ENCODE measurements around the gene PGBD5.

Gene PGBD5

GRCh38 chr1:230345139-230345885 lies 80.8 kb downstream of the PGBD5 start:
- no peak for DNase-seq

GRCh38 chr1:230342699-230343098 lies 83.4 kb downstream of the PGBD5 start:
- DNase-seq: no peak

- DNase-seq: no peak
Measured at GRCh38 chr1:230342019-230342418, 84.1 kb downstream of the PGBD5 start.

DNA sequence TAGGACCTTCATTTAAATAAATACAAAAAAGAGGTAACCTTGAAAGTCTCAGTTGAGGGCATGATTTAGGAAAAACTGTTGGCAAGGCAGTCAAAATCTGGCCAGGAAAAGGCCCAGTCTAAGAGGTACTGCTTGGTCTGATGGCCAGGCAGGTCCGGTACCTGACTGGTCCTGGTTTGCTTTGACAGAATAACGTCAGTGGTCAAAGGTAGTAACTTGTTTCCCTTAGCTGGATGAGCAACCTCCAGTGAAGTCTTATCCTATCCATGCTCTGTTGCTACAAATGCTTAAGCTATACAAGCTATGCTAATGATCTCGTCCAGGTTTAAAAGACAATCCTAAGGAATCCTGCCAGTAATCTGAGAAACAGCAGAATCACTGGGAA lies 85.0 kb downstream of the PGBD5 start:
- no peak for DNase-seq

DNA sequence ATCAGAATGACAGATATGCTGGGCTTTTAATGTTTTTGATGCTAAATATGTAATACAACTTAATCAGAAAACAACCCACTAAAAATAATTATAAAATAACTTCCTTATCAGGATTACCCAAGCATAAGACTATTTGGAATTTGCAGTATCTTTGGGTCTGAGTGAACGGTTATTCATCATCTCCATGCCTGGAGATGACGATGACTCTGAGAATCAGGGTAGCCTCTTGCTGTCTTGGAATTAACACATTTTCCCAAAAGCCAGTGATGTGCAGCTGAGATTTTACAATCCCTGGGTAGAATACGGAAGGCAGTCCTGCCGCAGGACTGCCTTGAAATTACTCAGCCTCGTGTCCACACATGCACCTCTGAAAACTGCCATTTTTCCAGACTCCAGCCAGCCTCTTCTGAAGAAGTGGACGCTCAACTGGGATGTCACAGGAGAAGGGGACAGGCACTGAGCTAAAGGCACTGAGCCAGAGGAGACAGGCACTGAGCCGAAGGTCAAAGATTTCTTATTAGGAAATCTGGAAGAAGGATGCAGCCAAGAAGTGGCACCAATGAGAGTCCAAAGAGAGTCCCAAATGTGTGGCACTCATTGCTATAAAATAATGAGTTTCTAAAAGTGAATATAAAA lies 85.5 kb downstream of the PGBD5 start:
- no peak for DNase-seq

DNA sequence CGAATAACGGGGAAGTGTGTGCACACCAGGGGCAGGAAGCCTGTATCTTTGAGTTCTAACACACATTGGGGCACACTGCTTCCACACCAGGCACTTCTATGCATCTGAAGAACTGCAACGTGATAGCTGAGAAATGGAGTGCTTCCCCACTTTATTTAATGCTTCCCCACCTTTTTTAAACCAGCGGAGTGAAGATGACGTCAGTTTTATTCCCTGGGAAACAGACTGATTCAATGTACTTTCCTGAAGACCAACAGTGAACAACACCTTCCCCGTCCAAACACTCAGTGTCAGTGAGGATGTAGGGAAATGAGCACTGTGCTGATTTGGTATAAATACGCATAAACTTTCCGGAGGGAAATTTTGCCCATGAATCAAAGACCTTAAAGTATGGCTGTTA lies 87.1 kb downstream of the PGBD5 start:
- DNase-seq: no peak

DNA sequence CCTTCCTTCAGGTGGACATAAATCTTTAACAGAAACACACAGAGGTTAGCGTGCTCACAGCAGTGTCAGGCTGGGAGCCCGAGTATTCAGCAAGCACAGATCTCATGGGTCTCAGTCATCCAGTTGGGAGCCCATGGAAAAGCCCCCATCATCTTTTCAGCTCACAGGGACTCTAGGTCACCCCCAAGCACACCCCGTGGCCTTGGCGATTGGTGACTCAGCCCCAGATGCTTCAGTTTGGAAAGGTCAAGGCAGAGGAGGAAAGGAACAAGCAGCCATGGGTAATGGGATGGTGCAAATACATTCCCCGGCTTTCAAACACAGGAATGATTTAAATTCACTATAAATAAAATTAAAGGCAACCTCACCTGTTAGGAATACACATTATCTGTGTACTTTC lies 88.9 kb downstream of the PGBD5 start:
- no peak for DNase-seq

DNA sequence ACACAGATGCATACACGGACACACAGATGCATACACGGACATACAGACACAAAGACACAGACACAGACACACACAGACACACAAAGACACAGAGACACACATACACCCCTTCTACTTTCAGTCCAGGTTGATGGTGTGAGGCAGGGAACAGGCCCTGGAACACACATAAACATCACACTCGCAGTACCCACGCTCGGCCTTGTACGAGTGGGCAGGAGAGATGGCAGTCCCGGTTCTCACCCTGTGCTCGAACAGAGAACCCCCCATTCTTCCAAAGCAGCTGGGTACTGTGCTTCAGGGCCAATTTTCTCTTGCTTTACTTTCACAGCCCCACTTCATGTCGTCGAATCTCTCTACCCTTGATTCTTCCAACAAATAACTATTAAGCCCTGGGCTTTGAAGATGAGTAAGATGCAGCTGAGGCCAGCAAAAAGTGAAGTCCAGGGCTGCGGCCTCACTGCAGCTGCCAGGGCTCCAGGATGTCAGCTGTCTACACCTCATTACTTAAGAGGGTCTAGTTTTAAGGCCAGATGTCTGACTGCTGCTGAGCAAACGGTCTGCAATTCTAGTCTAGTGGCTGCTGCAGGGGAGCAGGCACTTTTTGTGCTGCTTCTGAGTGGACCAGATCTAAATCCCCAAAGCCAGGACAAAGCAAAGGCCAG lies 90.1 kb downstream of the PGBD5 start:
- DNase-seq: no peak

GRCh38 chr1:230334447-230334837 lies 91.7 kb downstream of the PGBD5 start:
- DNase-seq: no peak

DNA sequence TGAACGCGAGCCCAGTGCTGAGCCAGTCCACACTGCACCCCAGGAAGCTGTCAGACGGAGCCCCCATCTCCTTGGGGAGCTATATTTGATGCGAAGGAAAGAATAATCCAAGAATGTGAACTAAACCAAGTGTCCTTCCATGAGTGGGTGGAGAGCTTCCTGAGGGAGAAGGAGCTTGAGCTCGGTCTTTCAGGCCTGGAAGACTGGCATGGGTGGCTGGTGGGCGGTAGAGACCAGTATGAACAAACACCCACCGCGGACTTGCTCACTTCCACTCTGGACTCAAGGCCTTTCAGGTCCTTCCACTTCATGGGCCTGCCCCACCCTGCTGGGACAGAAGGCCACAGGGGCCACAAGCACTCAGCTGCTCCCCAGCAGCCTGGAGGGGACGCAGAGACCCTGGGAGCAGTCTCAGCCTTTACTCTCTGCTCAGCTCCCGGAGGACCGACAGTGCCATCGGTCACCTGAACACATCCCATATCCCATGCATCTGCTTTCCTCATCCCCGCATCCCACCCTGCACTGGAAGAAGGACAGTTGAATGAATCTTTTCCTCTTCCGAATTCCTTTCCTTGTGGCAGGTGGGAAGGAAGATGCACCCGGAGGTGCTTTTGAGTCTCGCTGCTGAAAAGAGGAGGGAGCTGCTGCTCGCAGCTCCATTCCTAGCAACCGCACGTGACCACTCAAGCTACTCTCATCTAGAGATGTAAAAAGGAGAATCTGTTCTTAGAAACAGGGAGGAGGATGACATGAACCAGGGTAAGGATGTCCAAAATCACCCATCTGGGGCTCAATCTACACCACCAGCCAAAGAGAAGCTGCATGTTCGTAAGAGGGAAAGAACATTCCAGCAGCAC lies 92.3 kb downstream of the PGBD5 start:
- no peak for DNase-seq

DNA sequence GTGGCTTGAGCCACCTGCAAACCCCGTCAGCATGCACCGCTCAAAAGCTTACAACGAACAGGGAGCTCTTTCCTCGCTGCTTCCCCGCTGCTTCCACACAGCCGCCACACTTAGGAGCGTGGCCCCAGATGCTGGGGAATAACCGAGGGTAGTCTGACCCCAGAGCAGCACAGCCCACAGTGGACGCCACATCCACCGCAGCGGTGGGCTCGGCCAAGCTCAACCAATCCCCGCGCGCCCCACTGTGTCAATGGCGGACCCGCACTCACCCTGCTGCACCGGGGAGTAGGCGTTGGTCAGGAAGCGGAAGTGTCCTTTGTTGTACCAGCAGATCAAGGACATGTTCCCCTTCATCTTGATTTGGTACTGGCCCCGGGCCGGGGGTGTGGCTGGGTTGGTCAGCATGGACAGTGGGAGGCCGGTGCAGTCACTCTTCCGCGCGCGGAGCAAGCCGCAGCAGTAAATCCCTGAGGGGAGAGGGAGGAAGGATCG lies 93.5 kb downstream of the PGBD5 start:
- no peak for DNase-seq

- DNase-seq: no peak
Measured at GRCh38 chr1:230332061-230332460, 94.1 kb downstream of the PGBD5 start.

- DNase-seq: no peak
Measured at GRCh38 chr1:230330157-230330556, 96.0 kb downstream of the PGBD5 start.

DNA sequence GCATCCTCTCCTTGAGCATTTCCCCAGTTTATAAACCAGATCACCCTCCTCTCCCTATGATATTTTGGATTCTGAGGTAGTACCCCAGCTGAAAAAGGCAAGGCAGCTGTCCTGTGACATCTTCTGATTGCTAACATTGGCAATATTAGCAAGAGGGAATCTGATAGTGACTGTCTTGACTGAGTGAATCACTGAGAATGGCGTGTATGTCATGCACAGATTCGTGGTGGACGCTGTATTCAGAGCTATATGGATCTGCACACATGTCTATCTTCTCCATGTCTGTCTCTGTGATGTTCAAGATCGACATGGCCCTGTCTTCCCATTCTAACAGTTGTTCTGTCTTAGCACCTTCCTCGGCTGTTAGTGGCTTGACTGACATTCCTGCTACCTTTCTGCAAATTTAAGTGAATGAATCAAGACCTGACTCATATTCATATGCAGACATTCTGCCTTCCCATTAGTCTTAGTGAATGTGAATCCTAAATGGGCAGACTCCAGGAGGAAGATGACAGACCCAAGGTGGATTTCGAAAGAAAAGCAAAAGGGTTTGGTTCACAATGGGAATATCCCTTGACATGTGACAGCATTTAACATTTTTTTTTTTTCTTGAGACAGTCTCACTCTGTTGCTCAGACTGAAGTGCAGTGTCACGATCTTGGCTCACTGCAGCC lies 97.7 kb downstream of the PGBD5 start:
- no peak for DNase-seq

- no peak for DNase-seq
Measured at GRCh38 chr1:230327892-230328284, 98.2 kb downstream of the PGBD5 start.

GRCh38 chr1:230326971-230327891 lies 98.9 kb downstream of the PGBD5 start:
- DNase-seq: no peak

DNA sequence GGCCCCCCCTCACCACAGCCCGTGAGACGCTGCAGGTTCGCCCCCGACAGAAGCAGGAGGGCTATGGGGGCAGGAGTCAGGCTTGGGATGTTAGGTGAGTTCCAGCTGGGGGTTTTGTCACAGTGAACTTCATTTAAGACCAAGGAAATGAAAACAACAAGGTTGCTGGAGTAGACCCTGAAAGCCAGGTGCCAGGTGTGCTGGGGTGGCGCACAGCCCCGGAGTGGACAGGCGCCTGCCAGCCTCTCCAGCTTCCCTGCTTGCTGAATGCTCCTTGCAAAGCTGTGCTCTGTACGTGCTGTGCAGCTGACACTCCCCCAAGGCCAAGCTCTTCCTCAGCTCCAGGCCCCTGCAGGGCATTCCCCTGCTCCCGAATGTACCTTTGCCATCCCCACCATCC lies 102.4 kb downstream of the PGBD5 start:
- DNase-seq: no peak

DNA sequence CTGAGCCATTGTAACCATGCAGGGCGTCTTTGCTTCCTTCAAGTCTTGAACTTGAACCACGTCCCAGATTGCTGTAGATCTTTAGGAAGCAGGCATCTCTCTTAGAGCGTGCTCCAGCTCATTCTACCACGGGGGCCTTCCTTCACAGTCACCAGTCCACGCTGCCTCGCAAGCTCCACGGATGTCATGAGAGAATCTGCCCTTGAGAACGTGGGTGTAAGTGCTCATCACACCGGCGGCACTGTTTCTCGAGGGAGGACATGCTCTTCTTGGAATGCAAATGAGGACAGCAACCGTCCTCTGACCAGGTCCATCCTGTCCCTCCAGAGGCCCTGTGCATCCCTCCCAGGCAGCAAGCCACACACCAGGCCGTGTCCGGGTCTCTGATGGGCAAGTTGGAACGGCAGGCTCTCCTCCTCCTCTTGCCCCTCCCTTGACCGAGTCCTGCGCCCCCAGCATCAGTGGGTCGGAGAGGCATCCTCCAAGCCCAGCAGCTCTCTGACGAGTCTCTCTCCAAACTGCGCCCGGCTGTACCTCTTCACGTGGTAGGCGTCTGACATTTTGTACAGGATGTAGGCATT lies 103.1 kb downstream of the PGBD5 start:
- no peak for DNase-seq

- no peak for DNase-seq
Measured at GRCh38 chr1:230322421-230322756, 103.7 kb downstream of the PGBD5 start.

GRCh38 chr1:230321741-230322420 lies 104.3 kb downstream of the PGBD5 start:
- DNase-seq: no peak

DNA sequence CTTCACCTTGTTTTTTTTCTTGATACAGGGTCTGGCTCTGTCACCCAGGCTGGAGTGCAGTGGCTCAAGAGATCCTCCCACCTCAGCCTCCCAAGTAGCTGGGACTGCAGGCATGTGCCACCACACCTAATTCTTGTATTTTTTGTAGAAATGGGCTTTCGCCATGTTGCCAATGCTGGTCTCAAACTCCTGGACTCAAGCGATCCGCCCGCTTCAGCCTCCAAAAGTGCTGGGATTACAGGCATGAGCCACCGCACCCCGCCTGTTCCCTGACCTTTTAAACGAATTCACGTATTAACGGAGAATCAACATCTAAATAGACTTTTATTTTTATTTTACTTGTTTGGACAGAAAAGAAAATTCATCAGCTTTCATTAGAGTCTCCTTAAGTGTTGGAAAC lies 104.8 kb downstream of the PGBD5 start:
- DNase-seq: no peak
